ENCODE results near the gene ACACA.
"Not testable (repeated sequence)": the region's sequence is repeated elsewhere in the genome, so short reads cannot be mapped to it uniquely, and the experiment has no call there.

ACACA gene

GRCh38 chr17:37167756-37168155 is 238.9 kb downstream of the ACACA start:
- DNase-seq, result no peak

- no peak for DNase-seq
These were observed 242.6 kb downstream of the ACACA start for GRCh38 chr17:37164057-37164456.

GRCh38 chr17:37162800-37163199 is 243.8 kb downstream of the ACACA start:
- DNase-seq, result no peak

- no peak for DNase-seq
These were observed 245.7 kb downstream of the ACACA start for GRCh38 chr17:37160944-37161343.

GRCh38 chr17:37158290-37158689 is 248.3 kb downstream of the ACACA start:
- DNase-seq, result no peak

GRCh38 chr17:37148156-37148555 is 258.5 kb downstream of the ACACA start:
- no peak for DNase-seq

- DNase-seq, result no peak
These were observed 259.3 kb downstream of the ACACA start for GRCh38 chr17:37147301-37147812.

GRCh38 chr17:37146086-37147064 is 260.3 kb downstream of the ACACA start:
- DNase-seq, result no peak

GRCh38 chr17:37144075-37144701 is 262.4 kb downstream of the ACACA start:
- DNase-seq, result no peak

GRCh38 chr17:37143558-37143957 is 263.1 kb downstream of the ACACA start:
- DNase-seq, result not testable (repeated sequence)

GRCh38 chr17:37142294-37142896 is 264.2 kb downstream of the ACACA start:
- no peak for DNase-seq

GRCh38 chr17:37138571-37139120 is 268.0 kb downstream of the ACACA start:
- DNase-seq, result no peak

- no peak for DNase-seq
These were observed 268.6 kb downstream of the ACACA start for GRCh38 chr17:37137906-37138514.

- no peak for DNase-seq
These were observed 269.5 kb downstream of the ACACA start for GRCh38 chr17:37137070-37137610.

- DNase-seq, result no peak
These were observed 271.1 kb downstream of the ACACA start for GRCh38 chr17:37135576-37135975.

GRCh38 chr17:37134050-37134449 is 272.6 kb downstream of the ACACA start:
- DNase-seq, result no peak

- no peak for DNase-seq
These were observed 273.5 kb downstream of the ACACA start for GRCh38 chr17:37133136-37133535.

- no peak for DNase-seq
These were observed 274.7 kb downstream of the ACACA start for GRCh38 chr17:37131669-37132611.

- no peak for DNase-seq
These were observed 275.6 kb downstream of the ACACA start for GRCh38 chr17:37130984-37131446.

- no peak for DNase-seq
These were observed 281.8 kb downstream of the ACACA start for GRCh38 chr17:37124821-37125173.

All from activated gamma-delta T cell (primary cell).